Neural crest cell (in vitro differentiated cells): ENCODE measurements around the gene TDG. TPM values are rescaled to one million over a fixed set of nuclear protein-coding genes. Genes with fewer than 3 reads are reported as not detected.
"Not testable (repeated sequence)": the region's sequence is repeated elsewhere in the genome, so short reads cannot be mapped to it uniquely, and the experiment has no call there.

Source experiments
- DNase-seq: peaks from one replicate; pipeline ENCODE4 v3.0.0; 2021; ENCODE audit warnings: low read depth, mixed read lengths, low spot score
- H3K27ac Mint-ChIP-seq: one replicate; pipeline ENCODE4 v1.8.0; 2021; ENCODE audit warnings: mild to moderate bottlenecking, mixed read lengths; ENCODE audit not compliant: unreplicated experiment
- H3K27me3 Mint-ChIP-seq: 2 replicates; pipeline ENCODE4 v1.8.0; 2021; ENCODE audit warnings: low read depth, mild to moderate bottlenecking, mixed read lengths
- H3K36me3 Mint-ChIP-seq: 2 replicates; pipeline ENCODE4 v1.8.0; 2021; ENCODE audit warnings: low read depth, mild to moderate bottlenecking, mixed read lengths
- H3K4me1 Mint-ChIP-seq: 2 replicates; pipeline ENCODE4 v1.8.0; 2021; ENCODE audit warnings: mixed read lengths
- H3K4me3 Mint-ChIP-seq: one replicate; pipeline ENCODE4 v1.8.0; 2021; ENCODE audit warnings: mild to moderate bottlenecking, mixed read lengths
- H3K9me3 Mint-ChIP-seq: 2 replicates; pipeline ENCODE4 v1.8.0; 2021; ENCODE audit warnings: mixed read lengths
- total RNA-seq: library from RNA; stranded (reverse); gene quantifications from 2 replicates; pipeline ENCODE4 v1.2.1, GENCODE V29; 2021
- TF ChIP-seq, protein P1 (sequence below): fragments of 200-600 bp; sonication (generic); conservative IDR thresholded peaks from 2 replicates; pipeline ENCODE4 v1.5.0; 2021; ENCODE audit warnings: antibody characterized with exemption, mild to moderate bottlenecking

The TDG gene
- total RNA-seq, 1 donor from 2014 or later, result 53.0 TPM

DNA sequence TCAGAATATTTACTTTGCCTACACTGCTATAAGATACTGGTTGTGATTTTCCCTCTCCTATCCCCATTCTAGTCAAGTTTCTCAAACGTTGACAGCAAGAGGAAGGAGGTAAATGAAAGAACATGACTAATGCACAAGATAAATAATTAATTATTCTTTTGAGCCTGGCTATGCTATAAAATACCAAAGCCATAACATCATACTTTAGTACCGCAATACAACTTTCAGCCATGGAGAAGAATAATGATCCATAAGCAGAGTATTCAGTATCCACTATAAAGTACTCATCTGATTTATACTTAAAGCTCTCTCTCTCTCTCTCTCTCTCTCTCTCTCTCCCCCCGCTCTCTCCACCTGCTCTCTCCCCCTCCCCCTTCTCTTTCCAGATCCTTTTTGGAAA lies 41.3 kb downstream of the TDG start:
- H3K4me3 Mint-ChIP-seq, result no peak overlapping the region
- H3K27ac Mint-ChIP-seq, result no peak overlapping the region
- peaks cover 6% of the 10 kb centered on the region for H3K9me3 Mint-ChIP-seq
- DNase-seq, result no peak
- TF ChIP-seq, protein P1, sequence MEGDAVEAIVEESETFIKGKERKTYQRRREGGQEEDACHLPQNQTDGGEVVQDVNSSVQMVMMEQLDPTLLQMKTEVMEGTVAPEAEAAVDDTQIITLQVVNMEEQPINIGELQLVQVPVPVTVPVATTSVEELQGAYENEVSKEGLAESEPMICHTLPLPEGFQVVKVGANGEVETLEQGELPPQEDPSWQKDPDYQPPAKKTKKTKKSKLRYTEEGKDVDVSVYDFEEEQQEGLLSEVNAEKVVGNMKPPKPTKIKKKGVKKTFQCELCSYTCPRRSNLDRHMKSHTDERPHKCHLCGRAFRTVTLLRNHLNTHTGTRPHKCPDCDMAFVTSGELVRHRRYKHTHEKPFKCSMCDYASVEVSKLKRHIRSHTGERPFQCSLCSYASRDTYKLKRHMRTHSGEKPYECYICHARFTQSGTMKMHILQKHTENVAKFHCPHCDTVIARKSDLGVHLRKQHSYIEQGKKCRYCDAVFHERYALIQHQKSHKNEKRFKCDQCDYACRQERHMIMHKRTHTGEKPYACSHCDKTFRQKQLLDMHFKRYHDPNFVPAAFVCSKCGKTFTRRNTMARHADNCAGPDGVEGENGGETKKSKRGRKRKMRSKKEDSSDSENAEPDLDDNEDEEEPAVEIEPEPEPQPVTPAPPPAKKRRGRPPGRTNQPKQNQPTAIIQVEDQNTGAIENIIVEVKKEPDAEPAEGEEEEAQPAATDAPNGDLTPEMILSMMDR, result no peak
- peaks cover 9% of the 10 kb centered on the region for H3K36me3 Mint-ChIP-seq
- H3K27me3 Mint-ChIP-seq, result peaks cover 15% of the 10 kb centered on the region
- peaks cover 6% of the 10 kb centered on the region for H3K4me1 Mint-ChIP-seq

DNA sequence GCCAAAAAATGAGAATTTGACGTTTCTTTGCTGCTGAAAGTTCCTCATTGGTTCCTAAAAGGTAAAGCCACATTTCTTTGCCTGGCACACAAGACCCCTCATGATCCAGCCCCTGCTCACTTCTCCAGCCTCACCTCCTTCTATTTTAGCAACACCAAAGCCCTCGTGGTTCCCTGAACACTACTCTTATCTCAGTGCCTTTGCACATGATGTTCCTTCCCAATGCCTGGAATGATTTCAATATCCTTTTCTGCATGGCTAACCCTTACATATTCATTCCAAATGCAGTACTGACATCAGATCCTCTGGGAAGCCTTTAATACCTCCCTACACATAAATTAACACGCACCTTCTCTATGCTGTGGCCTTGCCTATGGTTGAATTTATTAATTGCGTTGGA lies 44.4 kb downstream of the TDG start:
- H3K4me1 Mint-ChIP-seq, result peaks cover 6% of the 10 kb centered on the region
- peaks cover 9% of the 10 kb centered on the region for H3K36me3 Mint-ChIP-seq
- no peak for DNase-seq
- H3K4me3 Mint-ChIP-seq, result no peak overlapping the region
- H3K9me3 Mint-ChIP-seq, result peaks cover 6% of the 10 kb centered on the region
- TF ChIP-seq, protein P1, result no peak
- H3K27ac Mint-ChIP-seq, result no peak overlapping the region
- peaks cover 5% of the 10 kb centered on the region for H3K27me3 Mint-ChIP-seq

DNA sequence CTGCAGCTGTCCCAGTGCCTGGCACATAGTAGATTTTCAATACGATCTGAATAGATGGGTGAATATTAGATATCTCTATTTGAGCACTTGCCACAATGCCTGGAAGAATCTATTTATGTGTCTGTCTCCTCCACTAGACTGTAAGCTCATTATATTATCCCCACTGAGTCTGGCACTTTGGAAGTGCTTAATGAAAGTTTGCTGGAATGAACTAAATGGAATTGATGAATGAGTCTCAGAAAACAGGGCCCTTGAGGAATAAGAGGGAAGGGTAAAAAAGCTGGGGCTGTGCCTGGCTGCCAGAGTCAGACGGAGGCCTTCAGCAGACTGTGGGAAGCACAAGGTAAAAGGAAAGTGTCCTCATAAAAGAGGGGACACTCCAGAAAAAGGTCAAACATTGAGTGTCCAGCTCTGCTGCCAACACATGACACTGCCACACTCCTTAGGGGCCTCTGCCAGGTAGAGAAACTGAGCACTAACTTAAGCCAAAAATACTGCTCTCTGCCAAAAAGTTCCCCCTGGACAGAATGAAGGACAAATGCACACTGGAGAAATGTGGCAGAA lies 45.0 kb downstream of the TDG start:
- H3K9me3 Mint-ChIP-seq, result peaks cover 6% of the 10 kb centered on the region
- peaks cover 9% of the 10 kb centered on the region for H3K36me3 Mint-ChIP-seq
- no peak overlapping the region for H3K27ac Mint-ChIP-seq
- no peak overlapping the region for H3K4me3 Mint-ChIP-seq
- DNase-seq, result no peak
- peaks cover 5% of the 10 kb centered on the region for H3K27me3 Mint-ChIP-seq
- H3K4me1 Mint-ChIP-seq, result peaks cover 6% of the 10 kb centered on the region
- TF ChIP-seq, protein P1, result no peak

DNA sequence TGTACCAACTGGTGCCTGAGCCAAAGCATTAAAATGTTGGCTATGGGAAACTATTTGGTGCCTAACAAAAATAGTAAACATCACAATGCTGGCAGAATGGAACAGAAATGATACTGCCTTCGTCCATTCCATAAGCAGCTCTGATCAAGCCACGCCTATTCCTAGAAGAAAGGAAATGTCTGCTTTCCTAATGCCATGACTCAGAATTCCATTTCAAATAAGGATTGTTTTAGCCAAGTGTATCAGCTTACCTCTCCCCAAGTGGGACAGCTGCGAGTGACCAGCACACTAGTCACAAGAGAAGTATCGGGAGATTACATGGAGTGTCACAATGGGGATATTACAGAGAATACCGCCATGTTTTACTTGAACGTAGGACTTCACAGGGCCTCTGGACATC lies 45.6 kb downstream of the TDG start:
- H3K27ac Mint-ChIP-seq, result no peak overlapping the region

DNA sequence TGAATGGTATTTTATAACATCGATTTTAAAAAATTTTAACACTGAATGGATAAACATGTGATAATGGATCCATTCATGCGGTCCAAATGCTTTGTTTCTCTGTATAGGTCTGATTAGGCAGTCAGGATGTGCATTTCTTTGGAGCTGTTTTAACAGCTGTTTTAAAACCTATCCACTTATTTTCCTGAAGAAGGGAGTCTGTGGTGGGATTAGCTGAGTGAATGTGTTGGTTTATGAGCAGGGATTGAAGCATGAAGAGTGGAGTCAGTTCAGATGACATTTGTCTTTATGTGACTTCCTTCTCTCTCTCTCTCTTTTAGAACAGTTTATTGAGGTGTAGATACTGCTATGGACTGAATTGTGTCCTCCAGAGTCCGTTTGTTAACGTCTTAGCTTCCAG lies 46.7 kb downstream of the TDG start:
- no peak overlapping the region for H3K4me3 Mint-ChIP-seq
- TF ChIP-seq, protein P1, result no peak
- no peak overlapping the region for H3K27ac Mint-ChIP-seq
- no peaks in the 10 kb centered on the region for H3K27me3 Mint-ChIP-seq
- peaks cover 6% of the 10 kb centered on the region for H3K9me3 Mint-ChIP-seq
- peaks cover 9% of the 10 kb centered on the region for H3K36me3 Mint-ChIP-seq
- peaks cover 6% of the 10 kb centered on the region for H3K4me1 Mint-ChIP-seq
- DNase-seq, result no peak

More for the DNA sequence above, 45.6 kb downstream of the TDG start:
- Mint-ChIP-seq H3K36me3 (peaks cover 9% of the 10 kb centered on the region), H3K4me3 (no peak overlapping the region), H3K9me3 (peaks cover 6% of the 10 kb centered on the region), H3K4me1 (peaks cover 6% of the 10 kb centered on the region), H3K27me3 (peaks cover 5% of the 10 kb centered on the region)
- TF ChIP-seq, protein P1, result no peak
- DNase-seq, result no peak

DNA sequence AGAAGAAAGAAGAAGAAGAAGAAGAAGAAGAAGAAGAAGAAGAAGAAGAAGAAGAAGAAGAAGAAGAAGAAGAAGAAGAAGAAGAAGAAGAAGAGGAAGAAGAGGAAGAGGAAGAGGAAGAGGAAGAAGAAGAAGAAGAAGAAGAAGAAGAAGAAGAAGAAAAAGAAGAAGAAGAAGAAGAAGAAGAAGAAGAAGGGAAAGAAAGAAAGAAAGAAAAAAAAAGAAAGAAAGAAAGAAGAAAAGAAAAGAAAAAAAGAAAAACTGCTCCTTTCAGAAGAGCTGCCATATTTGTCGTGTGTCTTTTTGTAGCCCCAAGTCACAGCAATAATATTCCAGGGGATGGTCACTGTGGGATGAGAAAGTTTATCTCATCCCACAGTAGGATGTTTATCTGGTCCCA lies 56.2 kb downstream of the TDG start:
- peaks cover 20% of the 10 kb centered on the region for H3K27me3 Mint-ChIP-seq
- H3K27ac Mint-ChIP-seq, H3K4me1 Mint-ChIP-seq, DNase-seq, H3K36me3 Mint-ChIP-seq, H3K4me3 Mint-ChIP-seq, H3K9me3 Mint-ChIP-seq: not testable (repeated sequence)
